ENCODE results near the gene PALM. TPM values are rescaled to one million over a fixed set of nuclear protein-coding genes. Genes with fewer than 3 reads are reported as not detected.

The PALM gene
- total RNA-seq, 1 experiment from 2014 or later, result 43.7 TPM

GRCh38 chr19:789701-790060, 80.9 kb downstream of the PALM start:
- no peak for ATAC-seq
- H3K9ac ChIP-seq (ENCODE audit: low read length), result no peak overlapping the region
- intact Hi-C loops (cut with micrococcal nuclease), result loop anchor here (10.0 kb wide), 1 partner anchor 455 kb away; the partner anchor contains the start of genes ATP5F1D and MIDN
- no peak overlapping the region for H3K4me2 ChIP-seq (ENCODE audit: low read length)
- no peaks in the 10 kb centered on the region for H3K9me3 ChIP-seq (ENCODE audit: control insufficient read depth in 1 of 2, insufficient read depth in 1 of 2, low read depth in 1 of 2, low read length in 2 of 2)
- no peak for DNase-seq (ENCODE audit: low read depth, low spot score)
- POLR2A ChIA-PET, result no interaction called here
- peaks cover 3% of the 10 kb centered on the region in 2 experiments for H3K4me1 ChIP-seq (ENCODE audit: control insufficient read depth in 1 of 2, insufficient read depth in 2 of 2, low read length in 2 of 2)
- H2AFZ ChIP-seq (ENCODE audit: low read depth, low read length, poor library complexity, severe bottlenecking), result no peak overlapping the region
- H4K20me1 ChIP-seq (ENCODE audit: insufficient read depth), result no peaks in the 10 kb centered on the region
- H3K4me3 ChIP-seq (replicated peaks in 1 of 2; ENCODE audit: low read depth in 1 of 2, low read length in 2 of 2), result no peak overlapping the region
- TF ChIP-seq, protein P1, sequence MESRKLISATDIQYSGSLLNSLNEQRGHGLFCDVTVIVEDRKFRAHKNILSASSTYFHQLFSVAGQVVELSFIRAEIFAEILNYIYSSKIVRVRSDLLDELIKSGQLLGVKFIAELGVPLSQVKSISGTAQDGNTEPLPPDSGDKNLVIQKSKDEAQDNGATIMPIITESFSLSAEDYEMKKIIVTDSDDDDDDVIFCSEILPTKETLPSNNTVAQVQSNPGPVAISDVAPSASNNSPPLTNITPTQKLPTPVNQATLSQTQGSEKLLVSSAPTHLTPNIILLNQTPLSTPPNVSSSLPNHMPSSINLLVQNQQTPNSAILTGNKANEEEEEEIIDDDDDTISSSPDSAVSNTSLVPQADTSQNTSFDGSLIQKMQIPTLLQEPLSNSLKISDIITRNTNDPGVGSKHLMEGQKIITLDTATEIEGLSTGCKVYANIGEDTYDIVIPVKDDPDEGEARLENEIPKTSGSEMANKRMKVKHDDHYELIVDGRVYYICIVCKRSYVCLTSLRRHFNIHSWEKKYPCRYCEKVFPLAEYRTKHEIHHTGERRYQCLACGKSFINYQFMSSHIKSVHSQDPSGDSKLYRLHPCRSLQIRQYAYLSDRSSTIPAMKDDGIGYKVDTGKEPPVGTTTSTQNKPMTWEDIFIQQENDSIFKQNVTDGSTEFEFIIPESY (IDR thresholded peaks at IDR 0.05; ENCODE audit: extremely low read depth, insufficient replicate concordance, low read length), result no peak
- TF ChIP-seq YY1 (IDR thresholded peaks at IDR 0.05; ENCODE audit: extremely low read depth, insufficient replicate concordance, low read depth, low read length) (no peak), SP1 (IDR thresholded peaks at IDR 0.05; ENCODE audit: low read depth) (no peak), MAX (IDR thresholded peaks at IDR 0.05) (no peak), SRF (IDR thresholded peaks at IDR 0.05; ENCODE audit: low read depth) (no peak), ZFX (IDR thresholded peaks at IDR 0.05) (no peak), ATF3 (IDR thresholded peaks at IDR 0.05) (no peak), EZH2 (IDR thresholded peaks at IDR 0.05) (no peak), POLR2AphosphoS5 (IDR thresholded peaks at IDR 0.05; ENCODE audit: low read depth, low read length) (no peak), ZNF274 (IDR thresholded peaks at IDR 0.05; ENCODE audit: low read depth, low read length) (no peak), JUND (IDR thresholded peaks at IDR 0.05) (no peak), CBX3 (IDR thresholded peaks at IDR 0.05; ENCODE audit: low read depth) (no peak), RAD21 (IDR thresholded peaks at IDR 0.05; ENCODE audit: low read depth) (no peak), EZH2phosphoT487 (IDR thresholded peaks at IDR 0.05; ENCODE audit: borderline replicate concordance) (no peak)
- H3K27me3 ChIP-seq (ENCODE audit: insufficient read depth, low read length), result no peaks in the 10 kb centered on the region
- H3K9me2 ChIP-seq (ENCODE audit: insufficient read depth), result no peaks in the 10 kb centered on the region
- H3K27ac ChIP-seq (ENCODE audit: low read depth, low read length), result no peak overlapping the region
- H3K79me2 ChIP-seq (ENCODE audit: insufficient read depth, low read length), result no peaks in the 10 kb centered on the region
- BruUV-seq (replicated peaks), result no TSS peak
- no peaks in the 10 kb centered on the region for H3K36me3 ChIP-seq (ENCODE audit: control insufficient read depth in 1 of 2, insufficient read depth in 2 of 2, low read length in 2 of 2)
- RAD21 ChIA-PET (ENCODE audit: low non-redundant PET in 1 of 2, low total read pairs in 2 of 2, uncharacterized antibody in 2 of 2, unreplicated experiment in 2 of 2), result no interaction called here
- CTCF ChIA-PET, result no interaction called here
